Adrenal gland (tissue), 12 donors: ENCODE data around the gene EFNA2. TPM values are rescaled to one million over a fixed set of nuclear protein-coding genes. Genes with fewer than 3 reads are reported as not detected.

Experiments
- DNase-seq, 7 donors: peaks; one replicate each; pipeline ENCODE4 v3.0.0-alpha.2; 2019 to 2020
- H3K27ac ChIP-seq, 5 donors: fragments of 200-600 bp; sonication (generic) in 4 of 5; 1 replicate in 3 of 5; 2 replicates in 2 of 5; pipeline versions ENCODE4 v1.5.1 to v1.8.0; 2016 to 2020; ENCODE audit warnings: mild to moderate bottlenecking in 1 of 5
- H3K27me3 ChIP-seq: fragments of 200-600 bp; 2 replicates; pipeline ENCODE4 v1.8.0; 2021
- H3K36me3 ChIP-seq, 2 donors: fragments of 200-600 bp; replicated peaks in 1 of 2; 1 replicate in 1 of 2; 2 replicates in 1 of 2; pipeline versions ENCODE4 v1.5.1 to v1.8.0; 2018 to 2022
- H3K4me1 ChIP-seq, 2 donors: fragments of 200-600 bp; replicated peaks in 1 of 2; 1 replicate in 1 of 2; 2 replicates in 1 of 2; pipeline versions ENCODE4 v1.5.1 to v1.8.0; 2018 to 2021
- H3K4me3 ChIP-seq, 4 donors: fragments of 200-600 bp; sonication (generic) in 3 of 4; one replicate each; pipeline ENCODE4 v1.5.1; 2016 to 2018
- H3K9me3 ChIP-seq, 3 donors: fragments of 200-600 bp; sonication (generic) in 1 of 3; replicated peaks in 1 of 3; 1 replicate in 2 of 3; 2 replicates in 1 of 3; pipeline versions ENCODE4 v1.5.1 to v1.8.0; 2016 to 2021
- CTCF ChIP-seq, 6 experiments: fragments of 450-650 bp in 4 of 6; fragments of 200-600 bp in 2 of 6; sonication (generic) in 1 of 6; IDR thresholded peaks; 1 replicate in 5 of 6; 2 replicates in 1 of 6; pipeline versions ENCODE4 v1.5.1 to v1.8.0; 2016 to 2021; ENCODE audit warnings: antibody characterized with exemption in 6 of 6, mild to moderate bottlenecking in 2 of 6, moderate library complexity in 1 of 6
- POLR2A ChIP-seq, 2 donors: fragments of 450-650 bp; IDR thresholded peaks; one replicate each; pipeline ENCODE4 v1.6.1; 2017; ENCODE audit warnings: antibody characterized with exemption in 2 of 2, mild to moderate bottlenecking in 2 of 2, moderate library complexity in 1 of 2
- WGBS, 4 donors: extraction: QIAGEN DNeasy Blood & Tissue Kit in 2 of 4; methylation state at CpG; one replicate each; pipeline versions ENCODE4 v1.1.5 to v1.1.7; 2013 to 2017; 5-methylcytosine and 5-hydroxymethylcytosine counted together
- intact Hi-C, 2 donors: fragments of 100-400 bp; cut with DNase I; formaldehyde crosslinking; loops; one replicate each; pipeline versions ENCODE4 v1.14.1 to v1.15.0; 2022 to 2023
- polyA plus RNA-seq, 3 donors: library from polyadenylated mRNA; stranded (reverse); fragments of 200-250 nt in 2 of 3; fragments of 350-450 nt in 1 of 3; fragmentation: Illumina TruSeq in 1 of 3; extraction: RNeasy Lipid Tissue Mini Kit (QIAGEN cat#74804) in 1 of 3; gene quantifications; one replicate each; pipeline ENCODE4 v1.2.3, GENCODE V29; 2013 to 2014
- total RNA-seq, 9 donors: library from RNA; depleted of rRNA in 4 of 9; stranded (reverse); fragments of >200 nt in 4 of 9; fragments of 120-200 nt in 1 of 9; fragmentation: NEBNext Ultra II Directional in 1 of 9; extraction: Animal tissue kit (Norgen Biotek cat#: 25700) in 1 of 9; gene quantifications; one replicate each; pipeline versions ENCODE4 v1.1.0 to v1.2.4, GENCODE V29; 2013 to 2023
- donor health status: healthy with polysubstance abuse.
- donor health status: Bipolar disorder and iron deficiency.
- donor health status: DM: yes; HTN: yes; CAD: no.
- donor health status: DM: no; HTN: no; CAD: no.
- donor health status: DM: no; HTN: no; CAD: no.
- donor health status: DM: yes; HTN: yes; CAD: no.

The EFNA2 gene
- total and polyA plus RNA-seq, 12 donors = 0.11 TPM; not detected in 11

- no peak overlapping the region for H3K27ac ChIP-seq
- WGBS, 4 donors = 62 to 83% (median 79%) methylated on average over 7 to 35 of the region's 35 CpGs
- no peaks in the 10 kb centered on the region for H3K9me3 ChIP-seq
- peaks cover 33% of the 10 kb centered on the region for H3K27me3 ChIP-seq
- no peak for TF ChIP-seq POLR2A (IDR thresholded peaks at IDR 0.05)
- no peak for TF ChIP-seq CTCF (IDR thresholded peaks at IDR 0.05)
- H3K4me1 ChIP-seq = peaks cover 0 to 3% of the 10 kb centered on the region in 2 donors
- DNase-seq = no peak
- H3K36me3 ChIP-seq = no peaks in the 10 kb centered on the region
- no peak overlapping the region for H3K4me3 ChIP-seq
- intact Hi-C loops = no loop called here
Observed at GRCh38 chr19:1293782-1294604, 8.3 kb downstream of the EFNA2 start.

- Histone ChIP-seq H3K4me1 (peaks cover 0 to 3% of the 10 kb centered on the region in 2 donors), H3K9me3 (no peaks in the 10 kb centered on the region), H3K27me3 (peaks cover 33% of the 10 kb centered on the region), H3K4me3 (no peak overlapping the region), H3K27ac (no peak overlapping the region), H3K36me3 (no peaks in the 10 kb centered on the region)
- intact Hi-C loops = no loop called here
- no peak for DNase-seq
- TF ChIP-seq CTCF (IDR thresholded peaks at IDR 0.05) (no peak), POLR2A (IDR thresholded peaks at IDR 0.05) (no peak)
- 69 to 81% (median 74%) methylated on average over 10 to 14 of the region's 14 CpGs for WGBS, 4 donors
Observed at GRCh38 chr19:1294688-1295087, 9.0 kb downstream of the EFNA2 start.

GRCh38 chr19:1295169-1296012, 9.7 kb downstream of the EFNA2 start:
- WGBS, 4 donors = 8 to 31% (median 14%) methylated on average over 14 to 81 of the region's 82 CpGs
- Histone ChIP-seq H3K4me1 (peaks cover 0 to 3% of the 10 kb centered on the region in 2 donors), H3K27me3 (peaks cover 33% of the 10 kb centered on the region), H3K9me3 (no peaks in the 10 kb centered on the region), H3K27ac (no peak overlapping the region), H3K4me3 (no peak overlapping the region), H3K36me3 (no peaks in the 10 kb centered on the region)
- no peak for DNase-seq
- TF ChIP-seq POLR2A (IDR thresholded peaks at IDR 0.05) (no peak), CTCF (IDR thresholded peaks at IDR 0.05) (no peak)
- intact Hi-C loops = no loop called here

GRCh38 chr19:1296078-1296477, 10.4 kb downstream of the EFNA2 start:
- peaks cover 29% of the 10 kb centered on the region for H3K27me3 ChIP-seq
- intact Hi-C loops = no loop called here
- no peak overlapping the region for H3K4me3 ChIP-seq
- no peaks in the 10 kb centered on the region for H3K36me3 ChIP-seq
- H3K4me1 ChIP-seq = peaks cover 0 to 3% of the 10 kb centered on the region in 2 donors
- H3K9me3 ChIP-seq = no peaks in the 10 kb centered on the region
- no peak for DNase-seq
- TF ChIP-seq POLR2A (IDR thresholded peaks at IDR 0.05) = no peak
- TF ChIP-seq CTCF (IDR thresholded peaks at IDR 0.05) = no peak
- no peak overlapping the region for H3K27ac ChIP-seq
- 58 to 80% (median 72%) methylated on average over 5 to 13 of the region's 13 CpGs for WGBS, 4 donors
